Activated CD8-positive, alpha-beta memory T cell treated with anti-CD3 and anti-CD28 coated beads for 4 hours (primary cell): ENCODE measurements around the gene HMGXB3.
"Not testable (repeated sequence)": the region's sequence is repeated elsewhere in the genome, so short reads cannot be mapped to it uniquely, and the experiment has no call there.

ENCODE experiments used
- DNase-seq, 2 donors: peaks; one replicate each; pipeline ENCODE4 v3.0.0-alpha.2; 2020; ENCODE audit warnings: low read depth in 2 of 2

HMGXB3 gene

GRCh38 chr5:150022158-150022531 is 21.6 kb downstream of the HMGXB3 start:
- no peak for DNase-seq

DNA sequence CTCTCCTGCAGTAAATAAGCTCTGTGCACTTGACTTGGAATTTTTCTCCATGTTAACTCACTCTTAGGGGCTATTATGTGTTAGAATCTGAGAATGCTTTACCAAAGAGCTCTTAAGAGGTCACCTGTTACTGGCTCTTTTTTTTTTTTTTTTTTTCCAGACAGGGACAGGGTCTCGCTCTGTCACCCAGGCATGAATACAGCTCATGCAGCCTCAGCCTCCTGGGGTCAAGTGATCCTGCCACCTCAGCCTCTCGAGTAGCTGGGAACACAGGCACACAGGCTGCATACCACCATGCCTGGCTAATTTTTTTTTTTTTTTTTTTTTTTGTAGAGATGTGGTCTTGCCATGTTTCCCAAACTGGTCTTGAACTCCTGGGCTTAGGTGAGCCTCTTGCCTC is 22.1 kb downstream of the HMGXB3 start:
- DNase-seq = no peak

- no peak for DNase-seq
Observed at GRCh38 chr5:150023136-150023535, 22.6 kb downstream of the HMGXB3 start.

DNA sequence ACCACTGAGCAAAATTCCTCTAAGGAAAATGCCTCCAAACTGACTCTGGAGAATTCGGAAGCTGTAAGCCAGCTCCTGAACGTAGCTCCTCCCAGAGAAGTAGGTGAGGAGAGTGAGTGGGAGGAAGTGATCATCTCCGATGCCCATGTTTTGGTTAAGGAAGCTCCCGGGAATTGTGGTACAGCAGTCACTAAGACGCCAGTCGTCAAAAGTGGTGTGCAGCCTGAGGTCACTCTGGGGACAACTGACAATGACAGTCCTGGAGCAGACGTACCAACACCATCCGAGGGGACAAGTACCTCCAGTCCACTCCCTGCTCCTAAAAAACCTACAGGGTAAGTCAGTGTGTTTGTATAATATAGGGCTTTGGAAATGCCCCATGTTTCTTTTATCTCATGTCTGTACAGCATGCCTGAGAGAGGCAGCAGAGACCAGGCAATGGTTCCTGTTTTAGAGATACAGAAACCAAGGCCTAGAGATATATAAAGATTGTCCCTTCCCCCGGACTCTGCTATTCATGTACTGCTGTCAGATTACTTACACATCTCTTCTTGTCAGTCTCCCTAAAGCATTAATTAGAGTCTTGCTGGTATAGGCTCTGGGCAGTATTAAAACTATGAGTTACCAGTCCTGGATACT is 23.9 kb downstream of the HMGXB3 start:
- no peak for DNase-seq

DNA sequence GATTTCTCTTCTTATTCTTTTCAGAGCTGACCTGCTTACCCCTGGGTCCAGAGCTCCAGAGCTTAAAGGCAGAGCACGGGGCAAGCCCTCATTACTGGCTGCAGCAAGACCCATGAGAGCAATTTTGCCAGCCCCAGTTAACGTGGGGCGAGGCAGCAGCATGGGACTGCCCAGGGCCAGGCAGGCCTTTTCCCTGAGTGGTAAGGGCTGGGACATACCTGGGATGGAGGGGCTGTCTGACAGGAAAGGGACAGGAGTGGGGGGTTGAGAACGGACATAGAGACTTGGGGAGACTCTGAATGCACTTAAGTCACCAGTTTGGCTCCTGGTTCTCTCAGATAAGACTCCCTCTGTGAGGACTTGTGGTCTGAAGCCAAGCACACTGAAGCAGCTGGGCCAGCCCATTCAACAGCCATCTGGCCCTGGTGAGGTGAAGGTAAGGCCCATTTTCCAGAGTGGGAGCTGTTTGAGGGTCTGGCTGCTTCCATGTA is 26.2 kb downstream of the HMGXB3 start:
- no peak for DNase-seq

DNA sequence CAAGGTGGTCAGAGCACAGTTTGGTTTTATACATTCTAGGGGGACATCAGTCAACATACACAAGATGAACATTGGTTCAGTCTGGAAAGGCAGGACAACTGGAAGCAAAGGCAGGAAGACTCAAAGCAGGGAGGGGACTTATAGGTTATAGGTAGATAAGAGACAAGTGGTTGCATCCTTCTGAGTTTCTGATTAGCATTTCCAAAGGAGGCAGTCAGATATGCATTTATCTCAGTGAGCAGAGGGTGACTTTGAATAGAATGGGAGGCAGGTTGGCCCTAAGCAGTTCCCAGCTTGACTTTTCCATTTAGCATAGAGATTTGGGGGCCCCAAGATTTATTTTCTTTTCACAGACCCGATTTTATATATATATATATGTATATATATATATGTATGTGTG is 27.5 kb downstream of the HMGXB3 start:
- DNase-seq = not testable (repeated sequence)

- DNase-seq = no peak
Observed at GRCh38 chr5:150033334-150033733, 32.8 kb downstream of the HMGXB3 start.

- DNase-seq = no peak
Observed at GRCh38 chr5:150034662-150035061, 34.1 kb downstream of the HMGXB3 start.

DNA sequence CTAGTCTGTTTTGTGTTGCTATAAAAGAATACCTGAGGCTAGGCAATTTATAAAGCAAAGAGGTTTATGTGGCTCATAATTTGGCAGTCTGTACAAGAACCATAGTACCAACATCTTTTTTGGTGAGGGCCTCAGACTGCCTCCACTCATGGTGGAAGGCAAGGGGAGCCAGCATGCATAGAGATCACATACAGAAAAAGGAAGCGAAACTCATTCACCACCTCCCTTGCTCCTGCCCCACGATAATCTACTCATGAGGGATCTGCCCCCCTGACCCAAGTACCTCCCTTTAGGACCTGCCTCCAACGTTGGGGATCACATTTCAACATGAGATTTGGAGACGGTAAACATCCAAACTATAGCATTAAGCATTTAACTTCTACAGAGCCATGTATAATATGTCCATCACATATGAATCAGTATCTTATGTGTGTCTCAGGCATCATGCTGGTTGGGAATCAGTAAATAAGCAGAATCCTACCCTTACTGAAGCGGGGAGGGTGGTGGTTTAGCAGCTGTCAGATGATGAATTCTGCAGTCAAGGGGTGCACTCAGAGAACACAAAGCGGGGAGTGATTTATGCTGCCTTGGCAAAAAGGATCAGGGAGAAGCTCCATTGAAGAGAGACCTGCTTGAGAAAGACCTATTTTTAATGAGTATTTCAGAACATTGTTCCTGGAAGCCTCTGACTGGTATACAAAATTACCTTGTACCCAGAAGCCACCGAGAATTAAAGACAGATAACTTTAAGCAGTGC is 34.8 kb downstream of the HMGXB3 start:
- no peak for DNase-seq

- no peak for DNase-seq
Observed at GRCh38 chr5:150036513-150036912, 36.0 kb downstream of the HMGXB3 start.

- DNase-seq = no peak
Observed at GRCh38 chr5:150038547-150038946, 38.0 kb downstream of the HMGXB3 start.

DNA sequence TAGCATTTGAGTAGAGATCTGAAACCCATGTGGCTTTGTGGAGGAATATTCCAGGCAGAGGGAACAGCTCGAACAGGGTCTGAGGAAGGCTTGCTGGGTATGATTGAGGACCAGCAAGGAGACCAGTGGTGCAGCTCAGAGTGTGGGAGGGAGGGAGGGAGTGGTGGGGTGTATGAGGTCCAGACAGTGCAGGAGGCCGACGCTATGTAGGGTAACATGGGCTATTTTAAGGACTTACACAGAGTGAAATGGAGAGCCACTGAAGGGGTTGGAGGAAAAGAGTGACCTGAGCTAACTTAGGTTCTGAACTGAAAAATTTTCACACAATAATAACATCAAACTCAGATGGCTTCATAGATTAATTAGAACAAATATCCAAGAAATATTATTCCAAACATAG is 41.9 kb downstream of the HMGXB3 start:
- no peak for DNase-seq

DNA sequence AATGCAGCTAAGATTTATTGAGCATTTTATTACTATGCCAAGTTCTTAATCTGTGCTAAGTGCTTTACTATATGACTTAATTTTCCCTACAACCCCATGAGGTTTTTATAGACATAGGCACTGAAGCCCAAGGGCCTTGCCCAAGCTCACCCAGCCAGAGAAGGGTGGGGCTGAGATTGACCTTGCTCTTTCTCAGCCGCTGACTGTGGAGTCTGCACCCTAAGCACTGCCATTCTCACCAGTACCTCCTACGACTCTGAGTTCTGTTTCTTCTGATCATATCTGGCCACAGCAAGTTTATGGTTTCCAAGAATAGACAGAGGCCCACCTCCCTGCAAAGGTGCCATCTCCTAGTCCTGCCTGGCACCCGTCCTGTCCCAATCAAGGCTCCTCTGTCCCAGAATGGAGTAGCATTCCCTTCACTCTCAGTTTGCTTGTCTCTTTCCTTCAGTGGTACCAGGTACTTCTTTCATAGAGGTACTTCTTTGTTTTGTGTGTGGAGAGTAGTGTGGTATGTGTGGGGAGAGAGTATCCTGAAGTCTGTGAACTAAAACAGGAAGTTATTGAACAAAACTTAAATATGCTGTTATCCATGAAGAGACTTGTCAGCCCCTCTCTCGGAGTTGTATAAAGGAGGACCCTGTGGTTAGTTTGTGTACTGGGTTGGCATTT is 43.3 kb downstream of the HMGXB3 start:
- no peak for DNase-seq

GRCh38 chr5:150044329-150044681 is 43.8 kb downstream of the HMGXB3 start:
- DNase-seq = no peak

DNA sequence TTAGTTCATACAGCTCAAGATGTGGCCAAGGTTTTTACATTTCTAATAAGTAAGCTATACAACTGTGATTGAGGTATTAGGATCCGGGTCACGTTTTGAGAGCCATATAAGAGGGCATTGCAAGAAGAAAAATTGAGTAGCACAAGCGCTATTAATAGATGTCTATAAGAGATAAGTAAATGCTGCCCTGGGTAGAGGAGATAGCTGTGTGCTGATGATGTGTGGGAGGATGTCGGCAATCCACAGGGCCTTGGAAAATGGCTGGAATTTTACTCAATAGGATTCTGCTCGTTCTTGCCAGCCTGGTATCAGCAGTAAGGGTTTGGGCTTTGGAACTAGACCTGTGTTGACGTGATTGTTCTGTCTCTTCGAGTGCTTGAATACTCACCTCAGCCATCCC is 44.2 kb downstream of the HMGXB3 start:
- DNase-seq = no peak

- no peak for DNase-seq
Observed at GRCh38 chr5:150045549-150045948, 45.0 kb downstream of the HMGXB3 start.

DNA sequence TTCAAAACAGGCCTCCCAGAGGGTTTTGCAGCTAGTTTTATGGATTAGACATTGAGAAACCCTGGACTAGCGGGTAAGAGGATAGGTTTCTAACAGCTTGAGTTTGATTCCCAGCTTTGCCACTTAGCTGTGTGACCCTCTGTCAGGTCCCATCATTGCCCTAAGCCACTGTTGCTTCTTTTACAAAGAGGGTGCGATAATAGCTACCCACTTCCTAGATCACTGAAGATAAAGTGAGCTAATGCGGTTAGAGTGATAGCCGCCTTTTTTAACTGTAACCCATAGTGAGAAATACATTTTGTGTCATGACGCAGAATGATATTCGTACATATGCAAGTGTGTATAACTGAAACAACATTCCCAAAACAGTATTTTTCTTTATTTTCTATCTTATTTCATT is 45.5 kb downstream of the HMGXB3 start:
- DNase-seq = no peak

DNA sequence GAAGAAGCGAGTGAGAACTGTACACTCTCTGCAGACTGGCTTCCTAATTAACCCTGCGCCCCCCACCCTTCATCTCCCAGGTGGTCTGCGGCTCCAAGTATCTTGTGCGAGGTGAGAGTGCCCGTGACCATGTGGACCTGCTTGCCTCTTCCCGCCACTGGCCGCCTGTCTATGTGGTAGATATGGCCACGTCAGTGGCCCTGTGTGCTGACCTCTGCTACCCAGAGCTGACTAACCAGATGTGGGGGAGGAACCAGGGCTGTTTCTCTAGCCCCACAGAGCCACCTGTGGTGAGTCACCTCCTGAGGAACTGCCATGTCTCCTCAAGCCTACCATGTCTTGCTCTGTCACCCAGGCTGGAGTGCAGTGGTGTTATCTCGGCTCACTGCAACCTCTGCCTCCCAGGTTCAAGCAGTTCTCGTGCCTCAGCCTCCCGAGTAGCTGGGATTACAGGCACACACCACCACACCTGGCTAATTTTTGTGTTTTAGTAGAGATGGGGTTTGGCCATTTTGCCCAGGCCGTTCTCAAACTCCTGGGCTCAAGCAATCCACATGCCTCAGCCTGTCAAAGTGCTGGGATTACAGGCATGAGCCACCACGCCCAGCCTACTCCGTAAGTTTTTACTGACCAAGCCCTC is 49.8 kb downstream of the HMGXB3 start:
- DNase-seq = not testable (repeated sequence)

GRCh38 chr5:150051657-150052195 is 51.2 kb downstream of the HMGXB3 start:
- DNase-seq = no peak

DNA sequence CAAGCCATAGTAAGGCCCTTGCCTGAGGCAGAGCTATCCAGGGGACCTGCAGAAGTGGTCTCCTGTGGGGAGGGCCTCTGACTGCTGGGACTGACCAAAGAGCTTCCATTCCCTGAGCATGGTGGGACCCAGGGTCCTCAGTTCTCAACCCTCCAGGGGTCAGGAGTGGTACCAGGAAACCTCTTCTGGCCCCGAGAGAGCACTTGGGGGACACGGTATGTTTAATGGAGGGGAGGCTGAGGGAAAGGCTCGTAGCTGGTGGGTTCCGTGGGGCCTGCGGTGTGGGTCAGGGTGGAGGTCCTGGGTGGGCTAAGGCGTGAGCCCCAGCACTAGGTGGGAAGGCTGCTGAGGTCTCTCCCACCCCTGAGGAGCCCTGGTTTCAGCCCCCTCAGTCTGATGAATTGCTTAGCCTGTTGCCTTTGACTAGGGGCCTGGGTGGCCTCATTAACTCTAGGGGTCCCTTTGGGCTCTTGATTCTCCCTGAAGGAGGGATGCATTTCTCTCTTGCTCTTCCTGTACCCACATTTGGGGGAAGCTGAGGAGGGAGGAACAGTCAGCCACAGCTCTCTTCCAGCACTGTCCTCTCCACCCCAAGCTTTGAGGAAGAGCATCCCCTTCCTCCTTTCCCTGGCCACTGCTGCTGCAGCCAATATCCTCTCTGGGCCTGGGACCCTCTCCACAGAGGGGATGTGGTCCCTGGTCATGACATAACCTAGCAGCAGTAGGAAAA is 51.9 kb downstream of the HMGXB3 start:
- no peak for DNase-seq

DNA sequence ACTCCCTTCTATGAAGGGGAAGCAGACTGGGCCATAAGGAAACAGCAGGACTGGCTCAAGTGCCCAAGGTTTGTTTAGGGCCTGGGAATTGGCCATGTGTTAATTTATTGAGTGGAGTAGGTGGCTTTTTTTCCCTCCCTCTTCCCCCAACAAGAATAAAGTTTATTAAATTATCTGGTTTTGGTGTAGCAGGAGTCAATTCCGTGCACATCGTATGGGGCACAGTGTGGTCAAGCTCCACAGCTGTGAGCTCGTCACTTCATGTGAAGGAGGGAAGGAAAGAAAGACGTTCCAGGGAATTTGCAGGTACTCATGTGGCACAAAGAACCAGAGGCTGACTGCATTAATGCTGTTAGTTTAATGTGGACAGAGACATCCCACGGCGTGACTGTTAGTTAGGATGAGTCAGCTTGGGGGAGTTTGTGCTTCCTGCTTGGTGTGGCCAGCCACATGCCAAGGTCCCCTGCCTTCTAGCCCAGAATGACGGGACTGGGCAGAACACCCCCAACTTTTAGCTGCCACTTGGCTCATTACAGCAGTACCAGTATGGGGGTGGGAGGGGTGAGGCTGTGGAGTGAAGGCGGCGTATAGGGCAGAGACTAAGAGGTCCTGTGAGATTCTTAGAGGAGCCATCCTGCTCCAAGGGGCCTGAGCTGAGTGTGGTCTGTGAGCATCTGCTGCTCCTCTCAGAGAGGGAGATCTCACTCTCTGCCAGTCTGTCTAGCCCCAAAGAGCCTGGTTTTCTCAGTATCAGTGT is 52.6 kb downstream of the HMGXB3 start:
- DNase-seq = no peak
